Mesodermal cell (in vitro differentiated cells): ENCODE results near the gene ZNRD2.

Experiments used
- H3K27ac ChIP-seq: 2 replicates; pipeline ENCODE4 v1.7.0; 2013; ENCODE audit warnings: mild to moderate bottlenecking, low read depth, low read length, moderate library complexity; ENCODE audit not compliant: severe bottlenecking
- H3K36me3 ChIP-seq: 2 replicates; pipeline ENCODE4 v1.7.1; 2013; ENCODE audit warnings: mild to moderate bottlenecking, low read length, moderate library complexity; ENCODE audit not compliant: control insufficient read depth, insufficient read depth
- H3K4me1 ChIP-seq: one replicate; pipeline ENCODE4 v1.7.1; 2013; ENCODE audit warnings: mild to moderate bottlenecking, low read length; ENCODE audit not compliant: insufficient read depth, control insufficient read depth, poor library complexity, severe bottlenecking
- H3K4me3 ChIP-seq: 2 replicates; pipeline ENCODE4 v1.7.0; 2013; ENCODE audit warnings: low read length, control low read depth, mild to moderate bottlenecking; ENCODE audit not compliant: insufficient read depth, poor library complexity, severe bottlenecking; ENCODE audit errors: extremely low read depth
- H3K9me3 ChIP-seq: 2 replicates; pipeline ENCODE4 v1.7.1; 2013; ENCODE audit warnings: mild to moderate bottlenecking, low read length, moderate library complexity; ENCODE audit not compliant: control insufficient read depth
- WGBS, 2 experiments: methylation state at CpG; one replicate each; pipeline ENCODE4 v1.1.5; 2013; ENCODE audit warnings: missing lambda C conversion rate in 2 of 2; ENCODE audit not compliant: insufficient coverage in 2 of 2; 5-methylcytosine and 5-hydroxymethylcytosine counted together

The ZNRD2 gene

GRCh38 chr11:65592858-65593517 is 22.7 kb downstream of the ZNRD2 start:
- WGBS, 2 experiments: 78 to 85% methylated on average over 18 to 21 of the region's 22 CpGs
- H3K36me3 ChIP-seq: peaks cover 7% of the 10 kb centered on the region
- no peak overlapping the region for H3K4me3 ChIP-seq

GRCh38 chr11:65593518-65594414 is 23.5 kb downstream of the ZNRD2 start:
- Histone ChIP-seq H3K9me3 (no peaks in the 10 kb centered on the region), H3K4me1 (peaks cover 2% of the 10 kb centered on the region), H3K27ac (no peak overlapping the region), H3K36me3 (peaks cover 15% of the 10 kb centered on the region), H3K4me3 (no peak overlapping the region)
- WGBS, 2 experiments: 87 to 89% methylated on average over 23 to 26 of the region's 26 CpGs

More at GRCh38 chr11:65592858-65593517, 22.7 kb downstream of the ZNRD2 start:
- no peaks in the 10 kb centered on the region for H3K9me3 ChIP-seq
- no peak overlapping the region for H3K27ac ChIP-seq
- H3K4me1 ChIP-seq: peaks cover 8% of the 10 kb centered on the region

GRCh38 chr11:65595131-65595530 is 24.9 kb downstream of the ZNRD2 start:
- Histone ChIP-seq H3K4me1 (no peaks in the 10 kb centered on the region), H3K4me3 (no peak overlapping the region)
- 91 to 100% methylated on average over 3 of the region's 3 CpGs for WGBS, 2 experiments

GRCh38 chr11:65595543-65596281 is 25.4 kb downstream of the ZNRD2 start, which contains the start of gene KCNK7:
KCNK7 (minus strand) TSS chr11:65595800; CDS start chr11:65595772, 28 bp downstream.
- Histone ChIP-seq H3K4me1 (no peaks in the 10 kb centered on the region), H3K36me3 (peaks cover 21% of the 10 kb centered on the region), H3K9me3 (no peaks in the 10 kb centered on the region), H3K27ac (no peak within 1 kb of the TSS), H3K4me3 (no peak within 1 kb of the TSS)
- 81 to 94% methylated on average over 8 to 9 of the region's 12 CpGs for WGBS, 2 experiments

More at GRCh38 chr11:65595131-65595530, 24.9 kb downstream of the ZNRD2 start:
- Histone ChIP-seq H3K27ac (no peak overlapping the region), H3K9me3 (no peaks in the 10 kb centered on the region), H3K36me3 (peaks cover 21% of the 10 kb centered on the region)

GRCh38 chr11:65596520-65596919 is 26.2 kb downstream of the ZNRD2 start:
- Histone ChIP-seq H3K27ac (no peak overlapping the region), H3K4me3 (no peak overlapping the region), H3K4me1 (no peaks in the 10 kb centered on the region), H3K9me3 (no peaks in the 10 kb centered on the region), H3K36me3 (peaks cover 27% of the 10 kb centered on the region)
- 81 to 93% methylated on average over 2 to 5 of the region's 6 CpGs for WGBS, 2 experiments

- WGBS, 2 experiments: 96 to 98% methylated on average over 13 to 14 of the region's 16 CpGs
- Histone ChIP-seq H3K9me3 (no peaks in the 10 kb centered on the region), H3K4me3 (no peak overlapping the region), H3K4me1 (no peaks in the 10 kb centered on the region), H3K36me3 (peaks cover 36% of the 10 kb centered on the region), H3K27ac (no peak overlapping the region)
Observed at GRCh38 chr11:65598258-65598699, 28.0 kb downstream of the ZNRD2 start.

GRCh38 chr11:65599216-65599954 is 29.1 kb downstream of the ZNRD2 start:
- H3K36me3 ChIP-seq: peaks cover 47% of the 10 kb centered on the region
- H3K4me3 ChIP-seq: no peak overlapping the region
- 97 to 98% methylated on average over 30 to 47 of the region's 49 CpGs for WGBS, 2 experiments
- no peaks in the 10 kb centered on the region for H3K9me3 ChIP-seq
- H3K27ac ChIP-seq: no peak overlapping the region
- H3K4me1 ChIP-seq: no peaks in the 10 kb centered on the region

GRCh38 chr11:65599955-65600246 is 29.6 kb downstream of the ZNRD2 start:
- no peak overlapping the region for H3K4me3 ChIP-seq
- H3K9me3 ChIP-seq: no peaks in the 10 kb centered on the region
- peaks cover 51% of the 10 kb centered on the region for H3K36me3 ChIP-seq
- no peaks in the 10 kb centered on the region for H3K4me1 ChIP-seq
- 93 to 99% methylated on average over 5 of the region's 6 CpGs for WGBS, 2 experiments
- H3K27ac ChIP-seq: no peak overlapping the region

- Histone ChIP-seq H3K9me3 (no peaks in the 10 kb centered on the region), H3K27ac (no peak overlapping the region), H3K36me3 (peaks cover 67% of the 10 kb centered on the region), H3K4me3 (no peak overlapping the region), H3K4me1 (peaks cover 12% of the 10 kb centered on the region)
- 79 to 100% methylated on average over 1 of the region's 1 CpG for WGBS, 2 experiments
Observed at GRCh38 chr11:65604258-65604657, 34.0 kb downstream of the ZNRD2 start.
